Measurements from ENCODE around the gene AMBRA1.

AMBRA1 gene

DNA sequence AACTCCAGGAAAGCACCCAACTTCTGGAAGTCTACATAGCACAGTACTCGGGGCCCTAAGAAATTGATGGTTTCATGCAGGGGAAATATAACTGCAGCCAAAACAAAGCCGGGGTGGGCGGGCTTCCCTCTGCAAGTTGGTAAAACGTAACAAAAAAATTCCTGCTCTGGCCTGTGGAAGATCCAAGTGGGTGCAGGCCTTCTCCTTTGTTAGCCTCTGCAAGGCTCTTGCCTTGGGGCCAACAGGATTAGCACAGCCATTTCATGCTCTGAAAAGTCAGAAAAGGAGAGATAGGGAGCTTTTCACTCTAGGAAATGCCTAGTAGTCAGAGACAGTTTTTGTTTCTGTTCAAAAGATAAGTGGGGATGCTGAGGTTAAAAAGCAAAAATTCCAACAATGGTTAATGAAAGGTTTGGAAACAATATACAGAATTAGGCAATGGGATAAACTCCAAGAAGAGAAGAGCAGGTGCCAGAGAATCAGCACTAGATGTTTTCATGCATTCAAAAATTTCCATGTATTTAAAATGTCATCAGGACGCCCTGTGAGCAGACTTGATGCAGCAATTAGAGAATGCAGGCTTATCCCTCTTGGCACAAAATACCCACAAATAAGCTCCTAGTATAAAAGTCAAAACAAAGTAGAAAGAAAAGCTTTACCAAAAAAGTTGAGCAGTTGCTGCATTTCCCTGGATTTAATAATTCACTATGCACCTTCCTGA is 130.0 kb downstream of the AMBRA1 start:
- no peak for ATAC-seq

DNA sequence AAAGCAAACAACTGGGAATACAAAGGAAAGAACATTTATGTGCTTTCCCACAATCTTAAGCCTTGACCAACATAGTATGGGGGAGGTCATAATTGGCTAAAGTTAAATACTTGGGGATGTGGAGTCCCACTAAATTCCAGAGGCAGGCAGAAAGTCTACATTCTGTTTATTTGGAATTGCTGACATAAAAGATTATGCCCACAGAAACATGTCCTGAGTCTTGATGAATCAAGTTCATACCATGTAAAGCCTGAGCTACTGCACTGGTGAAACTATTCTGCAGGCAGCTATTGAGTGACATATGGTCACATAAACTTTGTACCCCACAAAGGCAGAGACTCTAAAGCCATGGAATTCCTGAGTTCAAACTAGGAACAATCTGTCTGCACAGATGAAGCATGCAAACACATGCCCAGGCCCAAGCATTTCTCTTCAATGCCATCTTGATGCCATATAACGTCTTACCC is 132.3 kb downstream of the AMBRA1 start:
- no peak for ATAC-seq

DNA sequence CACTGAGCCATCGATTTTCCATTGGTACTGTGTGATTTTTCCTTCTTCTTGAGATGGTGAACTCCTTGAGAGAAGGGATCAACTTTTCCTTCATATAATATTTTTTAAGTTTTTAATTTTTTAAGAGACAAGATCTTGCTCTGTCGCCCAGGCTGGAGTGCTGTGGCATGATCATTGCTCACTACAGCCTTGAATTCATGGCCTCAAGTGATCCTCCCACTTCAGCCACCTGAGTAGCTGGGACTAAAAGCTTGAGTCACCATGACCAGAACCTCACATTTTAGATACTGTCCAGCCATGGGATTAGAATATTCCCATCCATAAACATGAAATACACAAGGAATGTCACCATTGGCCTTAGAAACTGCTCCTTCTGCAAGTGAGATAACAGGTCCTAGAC is 135.3 kb downstream of the AMBRA1 start:
- no peak for ATAC-seq

DNA sequence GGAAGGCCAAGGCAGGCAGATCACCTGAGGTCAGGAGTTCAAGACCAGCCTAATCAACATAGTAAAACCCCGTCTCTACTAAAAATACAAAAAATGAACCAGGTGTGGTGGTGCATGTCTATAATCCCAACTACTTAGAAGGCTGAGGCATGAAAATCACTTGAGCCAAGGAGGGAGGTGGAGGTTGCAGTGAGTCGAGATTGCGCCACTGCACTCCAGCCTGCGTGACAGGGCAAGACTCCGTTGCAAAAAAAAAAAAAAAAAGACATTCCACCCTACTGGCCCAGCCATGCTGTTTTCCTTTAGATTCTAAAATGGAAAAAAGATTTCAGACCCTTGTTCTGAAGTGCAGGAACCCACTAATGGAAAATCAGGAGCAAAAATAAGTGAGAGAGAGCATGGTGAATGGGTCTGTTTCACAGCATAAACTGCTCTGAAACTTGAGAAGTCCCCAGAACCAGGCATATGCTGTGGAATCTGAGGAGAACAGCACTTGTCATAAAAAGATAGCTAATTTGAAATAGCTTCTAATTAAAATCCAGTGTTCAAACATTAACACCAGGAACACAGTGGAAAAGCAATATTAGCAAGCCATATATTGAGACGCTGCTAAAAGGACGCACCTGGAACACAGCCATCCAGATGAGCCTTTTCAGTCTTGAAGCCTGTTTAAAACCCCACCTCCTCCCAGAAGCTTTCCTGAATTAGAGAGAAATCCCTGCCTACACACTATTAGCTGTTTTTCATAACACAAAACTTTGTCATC is 136.0 kb downstream of the AMBRA1 start:
- no peak for ATAC-seq

DNA sequence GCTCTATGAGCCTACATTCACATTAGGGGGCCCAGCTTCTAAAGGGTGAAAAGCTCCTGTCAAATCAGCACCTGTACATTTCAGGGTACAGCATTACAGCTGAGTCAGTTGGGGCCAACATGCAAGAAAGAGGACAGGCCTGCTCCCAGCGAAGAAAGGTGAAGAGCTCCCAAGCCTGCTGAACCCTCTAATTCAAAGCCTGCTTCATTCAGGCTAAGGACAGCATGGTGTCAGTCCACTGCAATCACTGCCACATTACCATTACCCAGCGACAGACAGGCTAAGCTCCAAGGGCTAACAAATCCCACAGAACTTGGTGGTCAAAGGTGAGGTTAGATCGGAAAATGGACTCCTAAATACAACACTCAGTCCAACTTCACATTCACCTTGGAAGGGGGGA is 136.8 kb downstream of the AMBRA1 start:
- ATAC-seq: no peak

DNA sequence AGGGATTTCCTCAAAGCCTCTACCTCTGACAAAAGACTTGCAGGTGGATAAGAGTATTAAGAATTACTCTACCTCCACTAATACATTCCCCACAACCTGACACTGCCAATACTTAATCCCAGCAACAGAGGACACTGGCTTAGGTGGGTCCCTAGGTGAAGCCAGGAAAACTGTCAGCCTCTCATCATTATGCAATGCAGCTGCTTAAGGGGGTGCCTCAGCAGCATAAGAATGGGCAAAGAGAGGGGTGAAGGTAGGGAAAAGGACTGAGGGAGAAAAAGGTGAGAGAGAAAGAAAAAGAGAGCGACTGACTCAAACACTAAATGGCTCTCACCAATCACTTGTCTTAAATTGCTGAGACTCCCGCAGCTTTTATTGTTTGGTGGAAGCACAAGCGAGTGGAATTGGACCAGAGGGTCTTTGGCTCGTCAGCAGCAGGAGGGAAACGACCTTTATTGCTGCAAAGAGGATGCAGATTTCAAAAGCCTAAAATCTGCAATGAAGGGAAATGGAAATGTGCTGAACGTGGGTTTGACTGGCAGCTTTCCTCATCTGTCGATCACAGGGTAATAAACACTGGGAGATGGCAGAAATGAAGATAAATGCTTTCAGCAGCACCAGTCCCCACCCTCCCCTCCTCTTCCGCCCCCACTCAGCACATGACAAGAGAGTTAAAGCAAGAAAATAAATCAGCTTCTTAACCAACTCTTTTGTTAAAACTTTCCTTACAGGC is 137.4 kb downstream of the AMBRA1 start:
- ATAC-seq: no peak

DNA sequence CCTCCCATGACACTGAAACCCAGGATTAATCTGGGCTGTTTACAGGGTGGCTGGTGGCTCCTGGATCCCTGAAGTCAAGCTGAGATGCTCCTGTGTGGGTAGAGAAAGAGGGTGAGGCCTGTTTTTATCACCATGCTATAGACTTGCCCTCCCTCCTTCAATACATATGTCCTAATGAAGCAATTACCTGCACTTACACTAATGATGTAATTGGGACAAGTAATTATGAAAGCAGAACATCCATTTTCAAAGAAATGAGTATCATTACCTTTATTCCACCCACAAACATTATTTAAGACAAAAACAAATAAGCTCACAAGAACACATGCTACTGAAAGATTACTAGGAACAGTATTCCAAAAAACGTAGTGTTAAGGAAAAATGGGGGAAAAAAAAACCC is 138.0 kb downstream of the AMBRA1 start:
- ATAC-seq: no peak

DNA sequence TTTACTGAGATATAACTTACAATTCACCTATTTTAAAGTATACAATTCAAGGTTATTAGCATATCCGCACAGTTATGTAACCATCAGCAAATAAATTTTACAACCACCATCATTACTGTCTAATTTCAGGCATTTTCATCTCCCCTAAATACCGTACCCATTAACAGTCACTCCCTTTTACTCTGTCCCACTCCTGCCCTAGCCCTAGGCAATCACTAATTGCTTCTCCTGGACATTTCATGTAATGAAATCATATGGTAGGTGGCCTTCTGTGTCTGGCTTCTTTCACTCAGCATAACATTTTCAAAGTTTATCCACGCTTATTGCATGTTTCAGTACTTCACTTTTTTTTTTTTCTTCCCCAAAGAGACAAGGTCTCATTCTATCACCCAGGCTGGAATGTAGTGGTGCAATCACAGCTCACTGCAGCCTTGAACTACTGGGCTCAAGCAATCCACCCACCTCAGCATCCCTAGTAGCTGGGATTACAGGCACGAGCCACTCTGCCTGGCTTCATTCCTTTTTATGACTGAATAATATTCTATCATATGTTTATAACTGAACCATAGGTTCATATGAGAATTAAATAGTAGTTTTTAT is 140.8 kb downstream of the AMBRA1 start:
- ATAC-seq: no peak

DNA sequence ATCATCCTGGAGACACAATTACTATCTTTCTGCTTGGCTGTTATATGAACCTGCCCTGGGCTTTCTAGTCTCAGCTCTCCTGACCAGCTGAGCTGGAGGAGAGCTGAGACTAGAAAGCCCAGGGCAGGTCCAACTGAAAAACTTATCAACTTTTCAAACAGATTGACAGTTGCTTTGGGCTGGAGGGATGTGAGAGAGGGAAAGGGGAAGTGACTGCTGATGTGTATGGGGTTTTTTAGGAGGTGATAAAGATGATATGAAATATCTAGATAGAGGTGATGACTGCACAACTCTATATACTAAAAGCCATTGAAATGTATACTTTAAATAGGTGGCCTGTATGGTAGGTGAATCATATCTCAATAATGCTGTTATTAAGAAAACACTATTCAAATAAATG is 142.1 kb downstream of the AMBRA1 start:
- no peak for ATAC-seq

DNA sequence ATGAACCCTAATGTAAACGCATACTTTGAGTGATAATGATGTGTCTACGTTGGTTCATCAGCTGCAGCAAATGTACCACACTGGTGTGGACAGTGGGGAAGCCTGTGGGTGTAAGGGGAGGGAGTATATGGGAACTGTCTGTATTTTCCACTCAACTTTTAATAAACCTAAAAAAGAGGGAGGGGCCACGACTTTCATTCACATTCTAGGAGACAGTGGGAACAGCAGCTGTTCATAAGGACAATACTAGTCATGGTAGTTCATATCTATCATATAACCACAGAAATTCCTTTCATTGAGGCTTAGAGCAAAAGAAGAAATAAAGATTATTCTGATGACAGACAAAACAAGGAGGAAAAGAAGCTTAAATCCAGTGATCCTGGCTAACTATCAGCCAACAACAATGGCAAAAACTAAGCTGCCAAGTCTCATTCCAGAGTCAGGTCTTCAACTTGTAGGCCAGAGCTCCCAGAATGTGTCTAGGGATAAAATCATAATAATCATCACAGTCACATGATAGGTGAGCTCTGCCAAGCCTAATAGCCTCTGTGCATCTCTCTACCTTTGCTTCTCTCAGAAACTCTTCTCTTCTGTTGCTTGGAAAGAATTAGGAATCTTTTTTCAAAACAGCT is 142.9 kb downstream of the AMBRA1 start:
- ATAC-seq: no peak

DNA sequence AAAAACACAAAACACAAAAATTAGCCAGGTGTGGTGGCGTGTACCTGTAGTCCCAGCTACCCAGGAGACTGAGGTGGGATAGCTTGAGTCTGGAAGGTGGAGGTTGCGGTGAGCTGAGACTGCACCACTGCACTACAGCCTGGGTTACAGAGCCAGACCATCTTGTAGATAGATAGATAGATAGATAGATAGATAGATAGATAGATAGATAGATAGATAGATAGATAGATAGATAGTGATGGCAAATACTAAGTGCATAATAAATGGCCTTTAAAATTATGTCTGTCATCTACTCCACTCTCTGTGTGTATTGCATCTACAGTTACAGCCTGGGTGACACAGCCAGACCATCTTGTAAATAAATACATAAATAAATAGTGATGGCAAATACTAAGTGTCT is 146.3 kb downstream of the AMBRA1 start:
- ATAC-seq: no peak

DNA sequence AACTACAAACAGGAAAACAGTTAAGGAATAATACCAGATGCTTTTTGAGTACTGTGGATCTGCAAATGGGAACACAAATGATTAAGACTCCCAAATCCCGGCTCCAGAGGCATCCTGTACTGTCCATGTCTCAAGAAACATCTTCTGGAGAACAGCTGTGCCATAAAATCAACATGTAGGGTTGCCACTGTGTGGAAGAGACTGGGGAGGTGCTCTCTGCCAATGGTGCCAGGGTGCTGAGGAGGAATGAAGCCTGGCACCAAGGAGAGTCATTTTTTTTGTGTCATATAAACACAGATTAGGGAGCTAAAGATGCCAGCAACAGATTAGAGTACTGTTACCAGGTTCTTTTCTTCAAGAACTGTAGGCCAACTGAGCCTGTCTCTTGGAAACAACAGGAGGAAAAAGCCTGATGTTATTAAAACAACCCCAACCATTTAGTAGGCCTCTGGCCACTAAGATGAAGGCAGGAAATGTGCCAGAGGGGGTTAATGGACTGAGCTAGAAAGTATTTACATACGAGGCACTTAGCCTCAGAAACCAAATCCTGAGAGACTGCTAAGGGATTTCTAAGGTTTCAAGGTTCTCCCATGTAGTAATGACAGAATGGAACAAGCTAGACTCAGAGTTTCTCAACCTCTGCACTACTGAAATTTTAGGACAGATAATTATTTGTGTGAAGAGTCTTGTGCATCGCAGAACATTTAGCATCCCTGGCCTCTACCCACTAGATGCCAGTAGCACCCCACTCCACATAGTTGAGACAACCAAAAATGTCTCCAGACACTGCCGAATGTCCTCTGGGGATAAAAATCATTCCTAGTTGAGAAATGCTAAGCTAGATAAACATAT is 147.7 kb downstream of the AMBRA1 start:
- no peak for ATAC-seq

DNA sequence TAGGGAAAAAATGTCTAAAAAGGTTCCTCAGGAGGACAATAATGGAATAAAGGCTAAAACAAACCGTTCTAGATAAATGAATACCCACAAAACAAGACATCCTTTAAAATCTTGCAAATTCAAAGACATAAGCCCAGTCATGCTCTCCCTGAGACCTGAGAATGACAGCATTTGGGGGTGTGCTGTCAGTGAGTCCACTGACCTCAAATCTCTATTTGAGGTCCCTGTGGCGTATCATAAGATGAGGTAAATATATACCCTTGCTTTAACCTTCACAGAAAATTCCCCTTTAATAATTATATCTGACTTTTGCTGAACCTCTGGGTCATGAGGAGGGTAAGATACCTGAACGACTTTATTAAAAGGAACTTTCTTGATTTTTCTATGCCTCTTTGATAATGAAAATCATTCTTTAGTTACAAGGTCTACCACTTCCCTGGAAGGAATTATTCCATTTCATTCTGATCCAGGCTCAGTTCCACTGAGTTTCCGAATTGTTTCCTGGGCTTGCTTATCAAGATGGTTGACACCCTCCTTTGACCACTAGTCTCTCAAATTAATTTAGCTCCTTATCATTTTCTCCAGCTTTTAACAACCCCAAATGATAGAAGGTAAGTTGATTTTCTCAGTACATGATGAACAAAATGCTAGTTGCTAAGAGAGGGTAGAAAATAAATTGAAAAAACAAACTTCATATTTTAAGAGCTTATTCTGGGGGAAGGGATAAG is 148.5 kb downstream of the AMBRA1 start:
- ATAC-seq: no peak

DNA sequence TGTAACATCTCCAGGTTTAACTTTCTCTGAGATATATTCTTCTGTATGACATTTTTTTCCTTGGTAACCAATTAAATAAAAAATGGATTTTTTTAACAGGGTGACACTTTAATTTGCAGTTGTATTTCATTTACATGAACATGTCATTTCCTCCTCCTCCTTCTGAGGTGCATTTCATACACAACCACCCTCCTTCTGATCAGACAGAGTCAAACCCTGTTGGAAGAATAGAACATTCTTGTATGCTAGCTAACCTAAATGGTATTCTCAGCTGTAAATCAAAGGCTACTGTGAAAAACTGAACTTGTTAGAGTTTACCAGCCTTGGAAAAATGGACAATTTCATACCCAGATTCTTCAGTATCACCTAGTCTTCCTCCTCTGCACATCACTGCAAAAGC is 149.5 kb downstream of the AMBRA1 start:
- ATAC-seq: no peak

DNA sequence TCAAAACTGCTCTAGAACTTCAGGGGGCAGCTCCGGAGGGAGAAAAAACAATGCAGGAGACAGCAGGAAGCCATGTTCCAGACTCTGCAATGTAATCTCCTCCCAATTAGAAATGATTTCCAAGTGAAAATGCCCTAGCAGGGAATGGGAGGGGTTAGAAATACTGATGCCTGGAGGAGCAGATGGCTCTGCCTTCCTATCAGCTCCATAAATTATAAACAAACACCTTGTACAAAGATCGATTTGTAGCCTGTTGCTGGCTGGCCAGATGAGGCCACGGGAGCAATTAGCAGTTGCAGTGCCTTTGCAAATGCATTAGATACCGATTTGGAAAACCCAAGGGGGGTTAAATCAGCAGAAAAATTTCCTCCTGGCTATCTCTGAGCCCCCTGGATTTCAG is 155.6 kb downstream of the AMBRA1 start:
- ATAC-seq: no peak

DNA sequence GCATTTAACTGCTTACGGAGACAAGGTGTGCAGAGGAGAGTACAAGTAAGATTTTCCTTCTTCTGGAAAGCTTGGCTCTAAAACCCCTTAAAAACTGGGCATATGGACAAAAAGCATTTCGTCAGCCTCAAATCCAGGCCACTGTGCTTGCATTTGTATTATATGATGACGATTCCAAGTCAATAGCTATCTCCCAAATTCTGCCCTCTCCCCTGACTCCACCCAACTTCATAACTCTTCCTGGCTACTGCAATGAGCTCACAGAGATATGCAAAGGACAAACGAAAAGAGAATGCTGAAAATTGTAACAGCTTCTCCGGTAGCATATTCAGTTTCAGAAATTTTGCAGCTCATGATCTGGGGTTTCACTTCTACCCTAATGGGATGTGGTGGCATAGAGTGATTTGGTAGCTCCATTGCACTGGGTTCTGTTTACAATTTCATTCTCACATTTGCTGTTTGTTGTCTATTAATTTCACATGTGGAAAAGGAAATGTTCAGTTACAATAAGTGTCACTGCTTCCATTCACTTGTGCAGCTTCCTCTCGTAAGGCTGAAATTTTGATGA is 156.6 kb downstream of the AMBRA1 start:
- no peak for ATAC-seq

DNA sequence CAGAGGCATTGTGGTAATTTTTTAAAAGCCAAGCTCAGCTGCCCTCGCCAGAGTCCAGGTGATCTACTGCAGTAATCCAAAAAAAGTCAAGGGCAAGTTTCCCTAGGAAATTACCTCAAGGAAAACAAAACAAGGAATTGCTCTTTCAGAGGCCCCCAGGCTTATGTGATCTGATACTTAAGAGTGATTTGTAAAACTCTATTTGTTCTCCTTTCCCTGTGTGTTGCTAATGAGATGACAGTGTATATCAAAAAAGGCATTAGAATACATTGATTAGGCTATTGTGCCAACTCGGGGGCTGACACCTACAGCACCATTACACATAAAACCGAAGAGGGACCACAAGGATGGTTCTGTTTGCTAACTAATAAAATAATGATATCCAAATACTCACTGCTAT is 157.7 kb downstream of the AMBRA1 start:
- ATAC-seq: no peak

DNA sequence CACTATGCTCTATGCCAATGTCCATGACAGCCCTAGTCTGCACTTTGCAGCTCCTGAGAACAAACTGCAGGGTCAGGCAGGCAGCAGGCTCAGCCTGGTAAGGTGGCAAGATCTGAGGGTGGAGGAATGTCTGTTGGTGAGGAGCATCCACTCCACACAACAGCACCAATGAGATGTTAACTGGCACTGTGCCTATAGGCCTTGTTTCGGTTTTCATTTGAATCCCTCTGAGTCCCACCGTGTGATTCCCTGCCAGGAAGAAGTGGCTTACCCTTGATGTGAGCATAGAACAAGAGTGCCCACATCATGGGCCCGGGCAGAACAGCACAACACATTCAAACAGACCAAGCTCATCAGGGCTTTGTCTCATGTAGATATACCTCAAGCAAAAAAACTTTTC is 158.1 kb downstream of the AMBRA1 start:
- ATAC-seq: no peak

DNA sequence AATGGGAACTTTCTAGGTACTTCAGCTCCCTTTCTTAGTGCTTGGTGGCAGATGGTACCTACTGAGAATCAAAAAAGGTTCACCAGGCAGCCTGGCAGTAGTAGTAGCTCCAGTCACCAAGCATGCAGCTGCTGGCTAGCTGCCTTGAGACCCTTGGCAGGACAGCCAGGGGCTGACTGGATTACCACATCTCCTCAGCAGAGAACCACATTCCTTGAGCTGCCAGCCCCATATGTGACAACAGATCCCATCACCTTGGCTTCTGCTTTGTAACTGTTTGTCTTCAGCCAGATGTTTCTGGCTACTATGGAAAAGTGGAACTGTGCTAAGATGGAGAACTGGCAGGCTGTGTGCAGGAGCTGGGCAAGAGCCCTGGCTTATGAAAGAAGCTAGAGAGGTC is 162.6 kb downstream of the AMBRA1 start:
- no peak for ATAC-seq

DNA sequence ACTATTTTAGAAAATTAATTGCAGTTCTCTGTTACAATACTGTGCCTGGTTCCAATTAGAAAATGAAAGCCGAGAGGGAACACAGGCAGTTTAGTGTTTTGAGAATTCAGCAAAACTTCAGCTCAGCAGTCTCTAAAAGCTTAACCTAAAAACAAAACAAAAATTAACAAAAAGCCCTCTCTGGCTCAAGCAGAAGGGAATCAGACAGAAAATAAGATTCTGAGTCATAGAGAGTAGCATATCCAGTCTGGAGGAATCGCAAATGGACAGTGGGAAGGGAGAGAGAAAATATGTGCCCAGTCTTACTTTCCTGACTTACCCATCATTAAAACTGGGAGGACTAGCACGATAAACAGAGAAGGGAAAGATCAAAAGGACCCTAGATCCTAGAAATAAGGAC is 164.1 kb downstream of the AMBRA1 start:
- no peak for ATAC-seq

DNA sequence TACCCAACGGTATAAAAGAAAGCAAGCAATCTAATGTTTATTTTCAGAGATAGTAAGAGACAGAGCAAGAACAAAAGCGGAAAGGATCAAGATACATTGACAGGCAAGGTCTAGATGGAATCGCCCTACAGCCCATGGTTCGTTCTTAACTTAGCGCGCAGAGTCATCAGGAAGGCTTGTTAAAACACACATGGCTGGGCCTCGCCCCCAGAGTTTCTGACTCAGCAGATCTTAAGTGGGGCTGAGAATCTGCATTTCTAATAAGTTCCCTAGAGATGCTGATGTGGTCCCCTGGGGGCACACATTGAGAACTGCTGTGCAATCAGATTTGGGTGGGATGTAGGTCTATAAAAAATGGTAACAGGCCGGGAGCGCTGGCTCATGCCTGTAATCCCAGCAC is 166.5 kb downstream of the AMBRA1 start:
- ATAC-seq: no peak
